HepG2 (cell line): ENCODE data around the gene TUBA8.

Source experiments
- AKNA ChIP-seq: sonication (generic); formaldehyde crosslinking; IDR thresholded peaks from 2 replicates; pipeline ENCODE4 v1.4.0; 2020; ENCODE audit warnings: missing genetic modification reagents, borderline replicate concordance
- CTCF ChIP-seq: sonication (generic); formaldehyde crosslinking; IDR thresholded peaks from 2 replicates; pipeline ENCODE4 v1.5.0; 2020; ENCODE audit warnings: mild to moderate bottlenecking, missing genetic modification reagents, moderate library complexity
- FIP1L1 ChIP-seq: fragments of 200-400 bp; formaldehyde crosslinking; IDR thresholded peaks from 2 replicates; pipeline ENCODE4 v1.6.1; 2018; ENCODE audit warnings: low read depth, mild to moderate bottlenecking, low read length, moderate library complexity, borderline replicate concordance; ENCODE audit not compliant: insufficient read depth
- FOXP1 ChIP-seq, 2 experiments: fragments of 450-650 bp in 1 of 2; IDR thresholded peaks; 2 replicates each; pipeline ENCODE4 v1.6.1; 2017 to 2018; ENCODE audit warnings: antibody characterized with exemption in 1 of 2
- JARID2 ChIP-seq: sonication (generic); formaldehyde crosslinking; IDR thresholded peaks from 2 replicates; pipeline ENCODE4 v1.8.1; 2023; ENCODE audit warnings: missing genetic modification reagents, inconsistent platforms; ENCODE audit not compliant: insufficient replicate concordance
- PHF20 ChIP-seq: sonication (generic); formaldehyde crosslinking; IDR thresholded peaks from 2 replicates; pipeline ENCODE4 v1.5.0; 2020; ENCODE audit warnings: mild to moderate bottlenecking, missing genetic modification reagents
- PITX1 ChIP-seq: sonication (generic); formaldehyde crosslinking; IDR thresholded peaks from 2 replicates; pipeline ENCODE4 v1.5.1; 2020; ENCODE audit warnings: mild to moderate bottlenecking, missing genetic modification reagents
- RARA ChIP-seq: IDR thresholded peaks from 2 replicates; pipeline ENCODE4 v1.6.1; 2016; ENCODE audit warnings: missing genetic modification reagents, missing compliant biosample characterization
- REST ChIP-seq, 2 experiments: IDR thresholded peaks; 2 replicates each; pipeline ENCODE4 v1.6.1; 2011 to 2012; ENCODE audit warnings: low read length in 2 of 2, borderline replicate concordance in 1 of 2, low read depth in 1 of 2, mild to moderate bottlenecking in 1 of 2, moderate library complexity in 1 of 2
- YY1 ChIP-seq: IDR thresholded peaks from 2 replicates; pipeline ENCODE4 v1.6.1; 2011; ENCODE audit warnings: low read length, low read depth, moderate library complexity, mild to moderate bottlenecking; ENCODE audit not compliant: insufficient read depth, insufficient replicate concordance
- ZNF12 ChIP-seq: sonication (generic); formaldehyde crosslinking; IDR thresholded peaks from 2 replicates; pipeline ENCODE4 v1.5.0; 2020; ENCODE audit warnings: missing genetic modification reagents
- ZNF691 ChIP-seq: sonication (generic); formaldehyde crosslinking; IDR thresholded peaks from 2 replicates; pipeline ENCODE4 v1.4.0; 2020; ENCODE audit warnings: missing genetic modification reagents, low read depth, mild to moderate bottlenecking, borderline replicate concordance

- TF ChIP-seq ZNF12 (no peak), ZNF691 (CRISPR knock-in tag) (no peak), JARID2 (CRISPR knock-in tag) (no peak), FOXP1 (IDR thresholded peaks at IDR 0.05) (no peak), FOXP1 (CRISPR knock-in tag; IDR thresholded peaks at IDR 0.05) (no peak), PHF20 (CRISPR knock-in tag) (no peak), FIP1L1 (no peak), RARA (no peak), AKNA (CRISPR knock-in tag) (no peak), PITX1 (CRISPR knock-in tag) (no peak), YY1 (no peak), REST (IDR thresholded peaks at IDR 0.05; ENCODE audit: borderline replicate concordance in 1 of 2, low read depth in 1 of 2, low read length in 2 of 2) (no peak), CTCF (CRISPR knock-in tag) (no peak)
Measured at GRCh38 chr22:18114976-18115652, 4.5 kb downstream of the TUBA8 start.
